ENCODE data around the gene IL7R.

The IL7R gene

DNA sequence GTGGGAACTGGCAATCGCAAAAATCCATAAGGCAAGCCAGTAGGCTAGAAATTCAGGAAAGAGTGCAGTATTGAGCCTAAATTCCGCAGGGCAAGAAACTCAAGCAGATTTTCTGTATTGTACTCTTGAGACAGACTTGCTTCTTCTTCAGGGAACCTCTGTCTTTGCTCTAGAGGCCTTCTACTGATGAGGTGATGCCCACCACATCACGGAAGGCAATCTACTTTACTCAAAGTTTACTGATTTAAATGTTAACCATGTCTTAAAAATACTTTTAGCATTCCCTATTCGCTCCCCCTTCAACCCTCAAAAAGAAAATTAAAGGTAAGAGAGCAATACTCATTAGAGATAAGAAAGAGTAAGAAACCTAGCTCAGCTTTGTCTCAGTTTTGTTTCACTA is 11.3 kb downstream of the IL7R start:
- TF ChIP-seq, protein P1, sequence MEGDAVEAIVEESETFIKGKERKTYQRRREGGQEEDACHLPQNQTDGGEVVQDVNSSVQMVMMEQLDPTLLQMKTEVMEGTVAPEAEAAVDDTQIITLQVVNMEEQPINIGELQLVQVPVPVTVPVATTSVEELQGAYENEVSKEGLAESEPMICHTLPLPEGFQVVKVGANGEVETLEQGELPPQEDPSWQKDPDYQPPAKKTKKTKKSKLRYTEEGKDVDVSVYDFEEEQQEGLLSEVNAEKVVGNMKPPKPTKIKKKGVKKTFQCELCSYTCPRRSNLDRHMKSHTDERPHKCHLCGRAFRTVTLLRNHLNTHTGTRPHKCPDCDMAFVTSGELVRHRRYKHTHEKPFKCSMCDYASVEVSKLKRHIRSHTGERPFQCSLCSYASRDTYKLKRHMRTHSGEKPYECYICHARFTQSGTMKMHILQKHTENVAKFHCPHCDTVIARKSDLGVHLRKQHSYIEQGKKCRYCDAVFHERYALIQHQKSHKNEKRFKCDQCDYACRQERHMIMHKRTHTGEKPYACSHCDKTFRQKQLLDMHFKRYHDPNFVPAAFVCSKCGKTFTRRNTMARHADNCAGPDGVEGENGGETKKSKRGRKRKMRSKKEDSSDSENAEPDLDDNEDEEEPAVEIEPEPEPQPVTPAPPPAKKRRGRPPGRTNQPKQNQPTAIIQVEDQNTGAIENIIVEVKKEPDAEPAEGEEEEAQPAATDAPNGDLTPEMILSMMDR (IDR thresholded peaks at IDR 0.05), result no peak

DNA sequence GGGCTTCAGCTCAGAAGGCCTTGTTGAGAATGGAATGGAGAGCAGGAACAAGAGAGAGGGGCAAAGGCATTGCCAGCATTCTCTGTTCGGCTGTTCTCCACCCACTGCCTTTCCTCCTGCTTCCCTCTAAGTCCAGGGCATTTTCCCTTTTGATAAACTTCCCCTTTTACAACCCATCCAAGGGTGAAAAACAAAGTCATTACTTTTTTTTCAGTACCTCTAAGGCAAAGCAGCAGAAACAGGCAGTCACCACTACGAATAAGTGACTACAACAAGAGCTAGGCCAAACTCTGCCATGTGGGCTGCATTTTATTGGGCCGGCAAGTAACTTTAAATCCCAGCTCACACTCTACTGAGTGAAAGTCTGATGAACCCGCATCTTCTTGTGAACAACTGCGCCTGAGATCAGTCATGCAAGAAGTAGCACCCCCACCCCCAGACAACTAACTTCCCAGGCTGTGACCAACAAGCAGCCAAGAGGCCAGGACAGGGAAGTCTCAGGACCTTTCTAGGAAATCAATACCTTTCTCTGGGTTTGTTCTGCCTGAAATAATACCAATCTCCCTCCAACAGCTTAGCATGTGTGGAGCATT is 13.1 kb downstream of the IL7R start:
- TF ChIP-seq, protein P1 (IDR thresholded peaks at IDR 0.05), result no peak

DNA sequence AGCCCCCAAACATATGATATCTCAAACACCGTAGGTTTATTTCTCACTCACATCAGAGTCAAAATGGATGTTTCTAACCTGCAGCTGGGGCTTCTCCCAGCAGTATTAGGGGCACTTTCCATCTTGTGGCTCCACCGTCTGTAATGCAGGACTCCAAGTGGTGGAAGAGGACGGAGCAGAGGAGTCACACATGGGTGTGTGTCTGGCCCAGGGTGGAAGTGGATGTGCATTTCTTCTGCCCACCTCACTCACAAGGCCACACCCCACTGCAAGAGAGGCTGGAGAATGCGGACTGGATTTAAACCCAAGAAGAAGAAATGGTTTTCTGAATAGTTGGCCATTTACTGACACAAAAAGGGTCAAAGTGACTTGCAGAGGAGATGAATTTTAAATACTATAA is 13.9 kb downstream of the IL7R start:
- TF ChIP-seq, protein P1 (IDR thresholded peaks at IDR 0.05), result no peak

DNA sequence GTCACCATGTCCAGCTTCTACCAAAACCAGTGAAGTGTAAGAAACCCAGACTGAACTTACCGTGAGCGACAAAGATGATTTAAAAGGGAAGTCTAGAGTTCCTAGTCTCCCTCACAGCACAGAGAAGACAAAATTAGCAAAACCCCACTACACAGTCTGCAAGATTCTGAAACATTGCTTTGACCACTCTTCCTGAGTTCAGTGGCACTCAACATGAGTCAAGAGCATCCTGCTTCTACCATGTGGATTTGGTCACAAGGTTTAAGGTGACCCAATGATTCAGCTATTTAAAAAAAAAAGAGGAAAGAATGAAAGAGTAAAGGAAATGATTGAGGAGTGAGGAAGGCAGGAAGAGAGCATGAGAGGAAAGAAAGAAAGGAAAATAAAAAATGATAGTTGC is 19.8 kb downstream of the IL7R start:
- TF ChIP-seq, protein P1 (IDR thresholded peaks at IDR 0.05), result no peak

DNA sequence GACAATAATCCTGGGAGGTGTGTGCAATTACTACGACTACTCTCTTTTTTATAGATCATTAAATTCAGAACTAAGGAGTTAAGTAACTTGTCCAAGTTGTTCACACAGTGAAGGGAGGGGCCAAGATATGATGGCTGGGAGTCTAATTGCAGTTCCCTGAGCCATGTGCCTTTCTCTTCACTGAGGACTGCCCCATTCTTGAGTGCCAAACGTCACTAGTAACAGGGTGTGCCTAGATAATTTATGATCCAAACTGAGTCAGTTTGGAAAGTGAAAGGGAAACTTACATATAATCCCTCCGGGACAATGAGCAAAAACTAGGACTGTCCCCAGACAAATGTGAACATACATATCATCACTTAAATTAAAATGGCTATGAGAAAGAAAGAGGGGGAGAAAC is 20.2 kb downstream of the IL7R start:
- TF ChIP-seq, protein P1 (IDR thresholded peaks at IDR 0.05), result no peak

DNA sequence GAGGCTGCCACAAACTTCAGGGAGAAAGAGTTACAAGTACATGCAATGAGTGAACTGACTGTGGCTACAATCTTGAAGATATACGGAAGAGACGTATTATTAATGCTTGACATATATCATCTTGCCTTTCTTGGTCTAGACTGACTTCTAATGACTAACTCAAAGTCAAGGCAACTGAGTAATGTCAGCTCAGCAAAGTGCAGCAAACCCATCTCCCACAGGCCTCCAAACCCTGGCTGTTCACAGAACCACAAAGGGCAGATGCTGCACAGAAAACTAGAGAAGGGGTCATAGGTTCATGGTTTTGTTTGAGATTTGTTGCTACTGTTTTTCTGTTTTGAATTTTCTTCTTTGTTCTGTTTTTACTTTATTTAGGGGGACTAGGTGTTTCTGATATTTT is 21.0 kb downstream of the IL7R start:
- TF ChIP-seq, protein P1 (IDR thresholded peaks at IDR 0.05), result no peak

DNA sequence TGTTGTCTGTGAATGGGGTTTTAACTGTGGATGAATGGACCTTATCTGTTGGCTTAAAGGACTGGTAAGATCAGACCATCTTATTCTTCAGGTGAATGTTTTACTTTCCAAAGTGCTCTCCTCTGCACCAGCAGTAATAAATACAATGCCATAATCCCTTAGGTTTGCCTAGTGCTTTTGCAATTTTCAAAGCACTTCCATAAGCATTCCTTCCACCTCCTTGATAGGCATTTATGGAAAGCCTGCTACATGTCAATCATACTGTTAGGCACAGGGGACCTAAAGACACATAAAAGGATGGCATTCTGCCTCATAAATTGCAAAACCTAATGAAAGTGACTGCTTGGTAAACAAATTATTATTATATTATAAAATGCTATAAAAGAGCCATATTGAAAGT is 21.4 kb downstream of the IL7R start:
- TF ChIP-seq, protein P1 (IDR thresholded peaks at IDR 0.05), result no peak

DNA sequence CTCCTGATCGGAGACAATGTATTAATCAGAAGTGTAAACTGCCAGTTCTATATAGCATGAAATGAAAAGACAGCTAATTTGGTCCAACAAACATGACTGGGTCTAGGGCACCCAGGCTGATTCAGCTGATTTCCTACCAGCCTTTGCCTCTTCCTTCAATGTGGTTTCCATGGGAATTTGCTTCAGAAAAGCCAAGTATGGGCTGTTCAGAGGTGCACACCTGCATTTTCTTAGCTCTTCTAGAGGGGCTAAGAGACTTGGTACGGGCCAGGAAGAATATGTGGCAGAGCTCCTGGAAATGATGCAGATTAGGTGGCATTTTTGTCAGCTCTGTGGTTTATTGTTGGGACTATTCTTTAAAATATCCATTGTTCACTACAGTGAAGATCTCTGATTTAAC is 22.4 kb downstream of the IL7R start:
- TF ChIP-seq, protein P1 (IDR thresholded peaks at IDR 0.05), result no peak
